NCI-H2227 (cell line): ENCODE measurements around the gene OLFML3.

ENCODE experiments used
- DNase-seq: peaks from one replicate; lab custom pipeline; 2025; ENCODE audit not compliant: unreplicated experiment; lab: John Stamatoyannopoulos, UW

OLFML3 gene

DNA sequence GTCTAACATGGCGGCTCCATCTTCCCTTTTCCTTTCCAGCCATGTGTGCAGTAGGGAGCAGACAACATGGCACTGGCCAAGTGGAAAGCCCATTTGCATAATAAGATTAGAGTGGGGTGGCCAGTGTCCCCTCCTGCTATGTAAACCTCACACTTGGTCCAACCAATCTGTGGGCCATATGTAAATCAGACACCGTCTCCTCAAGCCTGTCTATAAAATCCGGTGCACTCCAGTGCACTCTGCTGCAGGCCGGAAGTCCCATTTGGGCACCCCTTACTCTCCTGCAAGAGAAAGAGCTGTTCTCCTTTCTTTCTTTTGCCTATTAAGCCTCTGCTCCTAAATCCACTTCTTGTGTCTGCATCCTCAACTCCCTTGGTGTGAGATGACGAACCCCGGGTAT lies 44.1 kb downstream of the OLFML3 start:
- DNase-seq: no peak

DNA sequence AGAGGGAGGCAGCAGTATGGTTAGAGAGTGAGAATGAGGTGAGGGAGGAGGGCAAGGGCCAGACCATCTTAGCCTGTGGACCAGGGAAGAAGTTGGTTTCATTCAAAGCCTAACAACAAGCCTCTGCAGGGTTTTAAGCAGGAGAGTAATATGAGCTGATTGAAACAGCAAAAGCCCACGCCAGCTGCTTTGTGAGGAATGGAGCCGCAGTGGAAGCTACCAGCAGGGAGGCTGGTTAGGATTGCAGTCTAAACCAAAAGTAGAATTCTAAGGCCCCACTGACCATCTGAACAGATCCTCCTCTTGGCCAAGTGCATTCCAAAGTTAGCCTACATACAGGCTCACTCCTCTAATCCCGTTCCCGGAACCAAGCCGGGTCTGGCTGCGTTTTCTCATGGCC lies 44.8 kb downstream of the OLFML3 start:
- DNase-seq: no peak

- DNase-seq: no peak
Measured at GRCh38 chr1:114025609-114026401, 46.5 kb downstream of the OLFML3 start.

DNA sequence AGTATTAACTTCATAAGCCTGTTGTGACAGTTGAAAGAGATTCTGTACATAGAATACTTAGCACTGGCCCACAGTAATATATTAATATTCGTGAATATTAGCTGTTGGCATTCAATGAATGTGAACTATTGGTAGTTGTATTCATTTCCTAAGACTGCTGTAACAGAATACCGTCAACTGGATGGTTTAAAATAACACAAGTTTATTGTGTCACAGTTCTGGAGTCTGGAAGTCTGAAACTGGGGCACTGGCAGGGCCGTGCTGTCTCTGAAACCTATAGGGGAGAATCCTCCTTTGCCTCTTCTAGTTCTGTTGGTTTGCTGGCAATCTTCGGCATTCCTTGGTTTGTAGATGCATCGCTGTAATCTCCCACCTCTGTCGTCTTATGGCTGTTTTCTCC lies 47.5 kb downstream of the OLFML3 start:
- no peak for DNase-seq
